OCI-LY7 (cell line): ENCODE data around the gene NUP205. TPM values are rescaled to one million over a fixed set of nuclear protein-coding genes. Genes with fewer than 3 reads are reported as not detected.

ENCODE experiments used
- BruUV-seq: library from RNA; stranded (reverse); fragments of 400-500 nt; replicated peaks from 2 replicates; lab custom pipeline; 2021; lab: Mats Ljungman, UMichigan
- CTCF ChIA-PET: fragments of 300-600 bp; sonication (Branson Sonifier 250); formaldehyde crosslinking; loops from one replicate; lab custom pipeline; 2022; ENCODE audit warnings: antibody characterized with exemption; ENCODE audit not compliant: unreplicated experiment; lab: Charles Lee
- POLR2A ChIA-PET: fragments of 300-600 bp; sonication (Branson Sonifier 250); formaldehyde crosslinking; loops from one replicate; lab custom pipeline; 2022; ENCODE audit warnings: antibody characterized with exemption; lab: Charles Lee
- DNase-seq: peaks from one replicate; pipeline ENCODE4 v3.0.0-alpha.2; 2015; ENCODE audit warnings: low spot score
- H2AFZ ChIP-seq: fragments of 200-600 bp; sonication (generic), shearing (Covaris generic); 2 replicates; pipeline ENCODE4 v1.6.1; 2014; ENCODE audit warnings: mild to moderate bottlenecking, antibody characterized with exemption, low read length, moderate library complexity
- H3K27ac ChIP-seq: fragments of 200-600 bp; sonication (generic); 2 replicates; pipeline ENCODE4 v1.5.1; 2014; ENCODE audit warnings: mixed run types, low read depth, mild to moderate bottlenecking, moderate library complexity, low read length, inconsistent platforms; ENCODE audit not compliant: poor library complexity, severe bottlenecking
- H3K36me3 ChIP-seq: fragments of 200-600 bp; sonication (generic); 2 replicates; pipeline ENCODE4 v1.6.1; 2014; ENCODE audit warnings: mild to moderate bottlenecking, antibody characterized with exemption, low read length, moderate library complexity, mixed read lengths; ENCODE audit not compliant: insufficient read depth
- H3K4me1 ChIP-seq: fragments of 200-600 bp; sonication (generic); 2 replicates; pipeline ENCODE4 v1.5.1; 2014; ENCODE audit warnings: mild to moderate bottlenecking, low read length; ENCODE audit not compliant: insufficient read depth, poor library complexity, severe bottlenecking
- H3K4me2 ChIP-seq: fragments of 200-600 bp; sonication (generic); 2 replicates; pipeline ENCODE4 v1.6.1; 2014; ENCODE audit warnings: mild to moderate bottlenecking, low read length
- H3K4me3 ChIP-seq: fragments of 200-600 bp; sonication (generic); 2 replicates; pipeline ENCODE4 v1.5.1; 2014; ENCODE audit warnings: mild to moderate bottlenecking, low read depth, low read length; ENCODE audit not compliant: poor library complexity, severe bottlenecking
- H3K79me2 ChIP-seq: fragments of 200-600 bp; sonication (generic); 2 replicates; pipeline ENCODE4 v1.6.1; 2016; ENCODE audit warnings: low read depth, mild to moderate bottlenecking, low read length, moderate library complexity, mixed read lengths; ENCODE audit not compliant: insufficient read depth
- H3K9me2 ChIP-seq: fragments of 200-600 bp; sonication (generic); 2 replicates; pipeline ENCODE4 v1.6.1; 2016; ENCODE audit warnings: mild to moderate bottlenecking, low read length, mixed read lengths; ENCODE audit not compliant: insufficient read depth
- H3K9me3 ChIP-seq: fragments of 200-600 bp; sonication (generic); 2 replicates; pipeline ENCODE4 v1.6.1; 2014; ENCODE audit warnings: mild to moderate bottlenecking, mixed run types, low read length, mixed read lengths
- H4K20me1 ChIP-seq: fragments of 200-600 bp; sonication (generic); 2 replicates; pipeline ENCODE4 v1.6.1; 2014; ENCODE audit warnings: mild to moderate bottlenecking, antibody characterized with exemption, low read length, moderate library complexity, mixed read lengths; ENCODE audit not compliant: insufficient read depth
- CTCF ChIP-seq: fragments of 200-600 bp; sonication (generic); conservative IDR thresholded peaks from 2 replicates; pipeline ENCODE4 v1.5.1; 2014; ENCODE audit warnings: mild to moderate bottlenecking, antibody characterized with exemption, low read length, moderate library complexity, mixed read lengths
- EZH2phosphoT487 ChIP-seq: fragments of 200-600 bp; sonication (generic); IDR thresholded peaks from 2 replicates; pipeline ENCODE4 v1.6.1; 2018; ENCODE audit warnings: low read depth, borderline replicate concordance, mild to moderate bottlenecking, mixed run types, antibody characterized with exemption, low read length, moderate library complexity, mixed read lengths
- intact Hi-C: fragments of 100-400 bp; cut with micrococcal nuclease; formaldehyde crosslinking; loops from one replicate; pipeline ENCODE4 v1.10.0; 2022; ENCODE audit not compliant: unreplicated experiment
- total RNA-seq, 2 experiments: library from RNA; depleted of rRNA in 1 of 2; stranded (reverse); fragments of >200 nt in 1 of 2; shearing (Covaris generic) in 1 of 2; gene quantifications; 2 replicates each; pipeline ENCODE4 v1.2.3, GENCODE V29; 2014 to 2022

The NUP205 gene
- total RNA-seq, 2 experiments from 2014 or later: 115 to 132 TPM

- no peak overlapping the region for H3K4me3 ChIP-seq
- H3K9me2 ChIP-seq: no peaks in the 10 kb centered on the region
- no peak overlapping the region for H3K4me2 ChIP-seq
- H2AFZ ChIP-seq: no peak overlapping the region
- no peaks in the 10 kb centered on the region for H3K79me2 ChIP-seq
- no peaks in the 10 kb centered on the region for H3K4me1 ChIP-seq
- POLR2A ChIA-PET: interaction anchor here (0.6 to 1.2 kb wide), 2 partner anchors 22 to 100 kb away, joined by 4 to 5 read pairs; no protein-coding TSS in a partner anchor
- H3K36me3 ChIP-seq: peaks cover 96% of the 10 kb centered on the region
- no peak overlapping the region for H3K27ac ChIP-seq
- CTCF ChIA-PET: no interaction called here
- H3K9me3 ChIP-seq: no peaks in the 10 kb centered on the region
- intact Hi-C loops: no loop called here
- no peaks in the 10 kb centered on the region for H4K20me1 ChIP-seq
- no TSS peak for BruUV-seq
- DNase-seq: no peak
- TF ChIP-seq EZH2phosphoT487 (no peak), CTCF (no peak)
Measured at GRCh38 chr7:135617781-135618180, 60.1 kb downstream of the NUP205 start.

- no peak for TF ChIP-seq EZH2phosphoT487
- ChIA-PET POLR2A (interaction anchor here (0.6 kb wide), 2 partner anchors 101 to 208 kb away, joined by 3 to 4 read pairs; no protein-coding TSS in a partner anchor), CTCF (no interaction called here)
- Histone ChIP-seq H4K20me1 (no peaks in the 10 kb centered on the region), H3K9me3 (no peaks in the 10 kb centered on the region), H3K9me2 (no peaks in the 10 kb centered on the region), H3K4me3 (no peak overlapping the region), H3K27ac (no peak overlapping the region), H3K4me1 (no peaks in the 10 kb centered on the region), H2AFZ (no peak overlapping the region), H3K36me3 (peaks cover 98% of the 10 kb centered on the region), H3K79me2 (no peaks in the 10 kb centered on the region), H3K4me2 (no peak overlapping the region)
- no TSS peak for BruUV-seq
- DNase-seq: no peak
- intact Hi-C loops: no loop called here
Measured at GRCh38 chr7:135618510-135618909, 60.8 kb downstream of the NUP205 start.

- H3K36me3 ChIP-seq: peaks cover 97% of the 10 kb centered on the region
Measured at GRCh38 chr7:135620447-135620846, 62.7 kb downstream of the NUP205 start.

More at GRCh38 chr7:135620447-135620846, 62.7 kb downstream of the NUP205 start:
- Histone ChIP-seq H4K20me1 (no peaks in the 10 kb centered on the region), H3K4me2 (no peak overlapping the region), H3K4me3 (no peak overlapping the region), H3K4me1 (no peaks in the 10 kb centered on the region), H3K79me2 (no peaks in the 10 kb centered on the region), H3K9me3 (no peaks in the 10 kb centered on the region), H2AFZ (no peak overlapping the region), H3K27ac (no peak overlapping the region), H3K9me2 (no peaks in the 10 kb centered on the region)
- TF ChIP-seq CTCF (no peak), EZH2phosphoT487 (no peak)
- no TSS peak for BruUV-seq
- ChIA-PET POLR2A (no interaction called here), CTCF (interaction anchor here (0.6 kb wide), 1 partner anchor 25 kb away, joined by 3 read pairs; no protein-coding TSS in a partner anchor)
- no peak for DNase-seq
- intact Hi-C loops: loop anchor here (5.0 kb wide), 1 partner anchor 33 kb away; no protein-coding TSS in a partner anchor
